CD14-positive monocyte (primary cell): ENCODE data around the gene RIPK3. TPM values are rescaled to one million over a fixed set of nuclear protein-coding genes. Genes with fewer than 3 reads are reported as not detected.
A peak's percentile ranks its signal among the peaks of the same experiment; 100 is the strongest.

Source experiments
- DNase-seq, 3 donors: peaks; one replicate each; pipeline ENCODE4 v3.0.0-alpha.2; 2011 to 2022
- H2AFZ ChIP-seq: 2 replicates; pipeline ENCODE4 v1.6.0; 2012; ENCODE audit warnings: mild to moderate bottlenecking, low read depth, low read length, inconsistent platforms; ENCODE audit not compliant: insufficient read depth, poor library complexity, severe bottlenecking
- H3K27ac ChIP-seq, 2 donors: 1 replicate in 1 of 2; 2 replicates in 1 of 2; pipeline ENCODE4 v1.5.1; 2012 to 2013; ENCODE audit warnings: low read length in 2 of 2, control low read depth in 1 of 2, inconsistent platforms in 1 of 2, low read depth in 1 of 2, mild to moderate bottlenecking in 1 of 2
- H3K27me3 ChIP-seq, 2 donors: one replicate each; pipeline versions ENCODE4 v1.6.0 to v1.6.1; 2011 to 2013; ENCODE audit warnings: low read length in 2 of 2; ENCODE audit not compliant: control insufficient read depth in 2 of 2, insufficient read depth in 2 of 2
- H3K36me3 ChIP-seq, 2 donors: replicated peaks in 1 of 2; 1 replicate in 1 of 2; 2 replicates in 1 of 2; pipeline versions ENCODE4 v1.5.1 to v1.6.1; 2012 to 2013; ENCODE audit warnings: low read length in 2 of 2, control low read depth in 1 of 2, inconsistent platforms in 1 of 2, mild to moderate bottlenecking in 1 of 2; ENCODE audit not compliant: insufficient read depth in 2 of 2, control insufficient read depth in 1 of 2
- H3K4me1 ChIP-seq, 2 donors: 1 replicate in 1 of 2; 2 replicates in 1 of 2; pipeline versions ENCODE4 v1.5.1 to v1.6.1; 2012 to 2013; ENCODE audit warnings: low read length in 2 of 2, control low read depth in 1 of 2, inconsistent platforms in 1 of 2, mild to moderate bottlenecking in 1 of 2, moderate library complexity in 1 of 2; ENCODE audit not compliant: insufficient read depth in 2 of 2, control insufficient read depth in 1 of 2
- H3K4me2 ChIP-seq: replicated peaks from 2 replicates; pipeline ENCODE3; 2012; ENCODE audit warnings: low read length, moderate library complexity, mild to moderate bottlenecking; ENCODE audit not compliant: poor library complexity, severe bottlenecking; ENCODE audit errors: extremely low read depth
- H3K4me3 ChIP-seq, 3 experiments: fragments of 200-600 bp in 1 of 3; sonication (generic) in 1 of 3; replicated peaks in 1 of 3; 1 replicate in 2 of 3; 2 replicates in 1 of 3; pipeline ENCODE4 v1.5.1; 2011 to 2013; ENCODE audit warnings: low read length in 3 of 3, mild to moderate bottlenecking in 3 of 3, control low read depth in 2 of 3, low read depth in 2 of 3, inconsistent platforms in 1 of 3, moderate library complexity in 1 of 3
- H3K79me2 ChIP-seq: 2 replicates; pipeline ENCODE4 v1.6.0; 2012; ENCODE audit warnings: mild to moderate bottlenecking, control low read depth, inconsistent platforms, low read length, moderate library complexity; ENCODE audit not compliant: insufficient read depth
- H3K9ac ChIP-seq: 2 replicates; pipeline ENCODE4 v1.6.0; 2017; ENCODE audit warnings: low read length, mild to moderate bottlenecking; ENCODE audit not compliant: insufficient read depth, poor library complexity, severe bottlenecking
- H3K9me3 ChIP-seq, 2 donors: replicated peaks in 1 of 2; 1 replicate in 1 of 2; 2 replicates in 1 of 2; pipeline versions ENCODE4 v1.5.1 to v1.6.1; 2012 to 2013; ENCODE audit warnings: low read length in 2 of 2, control low read depth in 1 of 2; ENCODE audit not compliant: control insufficient read depth in 1 of 2, insufficient read depth in 1 of 2
- H4K20me1 ChIP-seq: 2 replicates; pipeline ENCODE4 v1.6.0; 2012; ENCODE audit warnings: mild to moderate bottlenecking, low read length, control low read depth, moderate library complexity; ENCODE audit not compliant: insufficient read depth
- H3K27ac Mint-ChIP-seq, 7 donors: one replicate each; pipeline ENCODE4 v1.8.0; 2020; ENCODE audit warnings: mild to moderate bottlenecking in 7 of 7, mixed read lengths in 7 of 7, moderate library complexity in 6 of 7, inconsistent platforms in 2 of 7
- H3K27me3 Mint-ChIP-seq, 3 donors: one replicate each; pipeline ENCODE4 v1.8.0; 2021 to 2022; ENCODE audit warnings: low read depth in 3 of 3, mild to moderate bottlenecking in 3 of 3, mixed read lengths in 3 of 3, moderate library complexity in 3 of 3, inconsistent platforms in 1 of 3
- H3K36me3 Mint-ChIP-seq, 2 donors: one replicate each; pipeline ENCODE4 v1.8.0; 2020; ENCODE audit warnings: mixed read lengths in 2 of 2, inconsistent platforms in 1 of 2, mild to moderate bottlenecking in 1 of 2
- H3K4me1 Mint-ChIP-seq: one replicate; pipeline ENCODE4 v1.8.0; 2020; ENCODE audit warnings: mild to moderate bottlenecking, mixed read lengths
- H3K4me3 Mint-ChIP-seq, 2 donors: one replicate each; pipeline ENCODE4 v1.8.0; 2020; ENCODE audit warnings: mild to moderate bottlenecking in 2 of 2, mixed read lengths in 2 of 2, moderate library complexity in 1 of 2
- H3K9me3 Mint-ChIP-seq, 7 donors: one replicate each; pipeline ENCODE4 v1.8.0; 2020 to 2022; ENCODE audit warnings: mixed read lengths in 7 of 7, mild to moderate bottlenecking in 6 of 7, moderate library complexity in 6 of 7, inconsistent platforms in 2 of 7
- CTCF ChIP-seq: fragments of 200-600 bp; IDR thresholded peaks from one replicate; pipeline ENCODE4 v1.8.0; 2022; ENCODE audit warnings: antibody characterized with exemption, mild to moderate bottlenecking
- WGBS: methylation state at CpG from one replicate; pipeline ENCODE4 v1.1.5; 2013; ENCODE audit warnings: missing lambda C conversion rate; ENCODE audit not compliant: insufficient coverage; 5-methylcytosine and 5-hydroxymethylcytosine counted together
- intact Hi-C, 2 donors: fragments of 100-400 bp; cut with micrococcal nuclease; formaldehyde crosslinking; loops; one replicate each; pipeline versions ENCODE4 v1.15.0 to v1.15.1; 2023
- polyA plus RNA-seq, 3 donors: library from polyadenylated mRNA; depleted of rRNA in 1 of 3; unstranded in 2 of 3; stranded (reverse) in 1 of 3; fragments of 300-500 nt in 2 of 3; fragments of >200 nt in 1 of 3; fragmentation: Illumina TruSeq in 2 of 3; gene quantifications; 1 replicate in 2 of 3; 2 replicates in 1 of 3; pipeline ENCODE4 v1.2.3, GENCODE V29; 2012 to 2021

Gene RIPK3
- polyA plus RNA-seq, 3 donors: 11.7 to 69.6 (median 11.8) TPM

GRCh38 chr14:24329736-24330135 is 10.1 kb downstream of the RIPK3 start:
- Histone ChIP-seq H2AFZ (no peak overlapping the region), H3K27me3 (peaks cover 5 to 17% of the 10 kb centered on the region in 2 donors), H3K4me1 (peaks cover 84 to 87% of the 10 kb centered on the region in 2 donors), H4K20me1 (peaks cover 10% of the 10 kb centered on the region), H3K4me3 (no peak overlapping the region), H3K79me2 (no peaks in the 10 kb centered on the region), H3K4me2 (peak overlapping the region; percentile 18), H3K36me3 (no peaks in the 10 kb centered on the region), H3K27ac (peak overlapping the region; percentile 59 to 67), H3K9ac (no peak overlapping the region), H3K9me3 (peaks cover 0 to 2% of the 10 kb centered on the region in 2 donors)
- peaks cover 0 to 4% (median 2%) of the 10 kb centered on the region in 7 donors for H3K9me3 Mint-ChIP-seq
- no peak for TF ChIP-seq CTCF
- H3K27me3 Mint-ChIP-seq: peaks cover 15 to 34% (median 26%) of the 10 kb centered on the region in 3 donors
- peaks cover 6 to 13% of the 10 kb centered on the region in 2 donors for H3K36me3 Mint-ChIP-seq
- DNase-seq: peak; percentile 87 to 90 (median 90)
- H3K4me1 Mint-ChIP-seq: peaks cover 85% of the 10 kb centered on the region
- H3K27ac Mint-ChIP-seq: peak overlapping the region; percentile 79 to 91 (median 85)
- WGBS: 19% methylated on average over 9 of the region's 9 CpGs
- H3K4me3 Mint-ChIP-seq: peak overlapping the region in 1 of 2 donors; percentile 37
- intact Hi-C loops: loop anchor here in 1 of 2 donors (2.0 kb wide), 1 partner anchor 109 kb away; no protein-coding TSS in a partner anchor

GRCh38 chr14:24329073-24329663 is 10.6 kb downstream of the RIPK3 start:
- Histone ChIP-seq H3K27me3 (peaks cover 3 to 12% of the 10 kb centered on the region in 2 donors), H3K79me2 (no peaks in the 10 kb centered on the region), H3K4me3 (no peak overlapping the region), H3K9me3 (no peaks in the 10 kb centered on the region), H4K20me1 (peaks cover 4% of the 10 kb centered on the region), H3K27ac (peak overlapping the region; percentile 59 to 67), H2AFZ (no peak overlapping the region), H3K36me3 (no peaks in the 10 kb centered on the region), H3K4me2 (no peak overlapping the region), H3K9ac (no peak overlapping the region), H3K4me1 (peaks cover 78 to 81% of the 10 kb centered on the region in 2 donors)
- H3K36me3 Mint-ChIP-seq: peaks cover 6 to 12% of the 10 kb centered on the region in 2 donors
- intact Hi-C loops: no loop called here
- H3K27ac Mint-ChIP-seq: peak overlapping the region; percentile 79 to 91 (median 85)
- peak overlapping the region; percentile 5 to 30 for H3K4me3 Mint-ChIP-seq
- peaks cover 0 to 3% (median 0%) of the 10 kb centered on the region in 7 donors for H3K9me3 Mint-ChIP-seq
- peaks cover 11 to 29% (median 20%) of the 10 kb centered on the region in 3 donors for H3K27me3 Mint-ChIP-seq
- no peak for DNase-seq
- TF ChIP-seq CTCF: no peak
- 95% methylated on average over 11 of the region's 12 CpGs for WGBS
- H3K4me1 Mint-ChIP-seq: peaks cover 81% of the 10 kb centered on the region
